Activated naive CD4-positive, alpha-beta T cell (primary cell): ENCODE data around the gene CD8B2.
"Not testable (repeated sequence)": the region's sequence is repeated elsewhere in the genome, so short reads cannot be mapped to it uniquely, and the experiment has no call there.

Source experiments
- DNase-seq, 4 experiments: peaks; one replicate each; lab custom pipeline; 2025; lab: John Stamatoyannopoulos, UW

CD8B2 gene

DNA sequence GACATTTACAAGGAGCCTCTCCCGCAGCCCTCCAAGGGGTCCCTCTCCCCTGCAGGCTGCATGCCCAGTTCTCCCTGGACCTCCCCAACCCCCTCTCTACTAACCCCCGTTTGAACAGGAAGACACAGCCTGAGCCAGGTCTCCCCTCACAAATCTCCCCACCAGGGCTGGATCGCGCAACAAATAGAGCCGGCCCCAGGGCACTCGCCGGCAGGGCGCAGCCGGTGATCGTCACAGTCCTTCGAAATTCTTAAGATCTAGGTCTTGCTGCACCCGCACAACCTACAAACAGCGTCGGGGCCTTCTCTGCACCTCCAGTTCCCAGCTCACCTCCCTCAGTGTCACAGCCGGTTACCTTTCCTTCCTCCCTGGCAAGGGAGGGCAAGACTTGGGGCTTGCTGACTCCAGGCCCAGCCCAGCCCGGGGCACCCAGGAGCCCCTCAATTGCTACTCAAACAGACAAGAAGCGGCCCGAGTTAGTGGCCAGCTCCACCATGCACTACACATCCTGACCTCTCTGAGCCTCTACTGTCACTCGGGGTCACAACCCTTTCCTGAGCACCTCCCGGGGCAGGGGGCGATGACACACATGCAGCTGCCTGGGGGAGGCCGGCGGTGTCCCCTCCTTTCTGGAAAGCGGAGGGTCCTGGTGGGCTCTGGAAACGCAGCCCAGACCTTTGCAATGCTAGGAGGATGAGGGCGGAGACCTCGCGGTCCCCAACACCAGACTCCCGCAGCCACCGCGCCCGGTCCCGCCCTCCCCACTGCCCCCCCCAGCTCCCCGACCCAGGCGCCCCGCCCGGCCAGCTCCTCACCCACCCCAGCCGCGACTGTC lies at the start of gene CD8B2:
TSS of gene CD8B2 (plus strand) at position 814 of the 835 bp plus-strand sequence. CDS start 63 bp downstream, outside the sequence.
- DNase-seq: not testable (repeated sequence)

DNA sequence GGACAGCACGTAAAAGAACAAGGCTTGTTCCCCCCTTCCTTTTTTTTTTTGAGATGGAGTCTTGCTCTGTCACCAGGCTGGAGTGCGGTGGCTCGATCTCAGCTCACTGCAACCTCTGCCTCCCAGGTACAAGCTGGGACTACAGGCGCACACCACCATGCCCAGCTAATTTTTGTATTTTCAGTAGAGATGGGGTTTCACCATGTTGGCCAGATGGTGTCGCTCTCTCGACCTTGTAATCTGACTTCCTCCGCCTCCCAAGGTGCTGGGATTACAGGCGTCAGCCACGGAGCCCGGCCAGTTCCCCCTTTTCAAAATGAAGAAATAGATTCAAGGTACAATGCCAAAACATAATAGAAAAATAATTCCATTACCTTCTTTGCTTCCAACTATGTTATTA lies 25.3 kb upstream of the CD8B2 start:
- not testable (repeated sequence) for DNase-seq

DNA sequence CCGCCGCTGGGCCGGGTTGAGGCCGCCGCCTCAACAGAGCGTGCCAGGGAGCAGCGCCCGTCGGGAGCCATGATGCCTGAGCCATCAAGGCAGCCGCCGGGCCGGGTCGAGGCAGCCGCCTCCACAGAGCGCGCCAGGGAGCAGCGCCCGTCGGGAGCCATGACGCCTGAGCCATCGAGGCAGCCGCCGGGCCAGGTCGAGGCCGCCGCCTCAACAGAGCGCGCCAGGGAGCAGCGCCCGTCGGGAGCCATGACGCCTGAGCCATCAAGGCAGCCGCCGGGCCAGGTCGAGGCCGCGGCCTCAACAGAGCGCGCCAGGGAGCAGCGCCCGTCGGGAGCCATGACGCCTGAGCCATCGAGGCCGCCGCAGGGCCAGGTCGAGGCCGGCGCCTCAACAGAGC lies 19.6 kb upstream of the CD8B2 start:
- not testable (repeated sequence) for DNase-seq

DNA sequence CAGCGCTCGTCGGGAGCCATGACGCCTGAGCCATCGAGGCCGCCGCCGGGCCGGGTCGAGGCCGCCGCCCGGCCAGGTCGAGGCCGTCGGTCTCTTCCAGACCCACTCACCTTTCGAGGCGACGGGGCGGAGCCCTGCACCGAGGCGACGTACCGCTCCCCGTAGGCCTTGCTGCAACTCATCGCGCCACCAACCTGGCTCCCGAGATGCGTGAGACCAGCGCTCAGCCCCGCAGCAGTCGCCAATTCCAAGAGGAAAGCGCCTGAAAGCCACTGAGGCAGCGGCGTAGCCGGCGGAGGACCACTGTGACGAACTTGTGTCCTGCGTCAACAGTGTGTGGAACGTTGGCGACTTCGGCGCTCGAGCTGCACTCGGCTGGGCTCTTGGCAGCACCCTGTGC lies 19.1 kb upstream of the CD8B2 start, which contains the start of gene RGPD3:
TSS of gene RGPD3 (minus strand) at position 307 of the 400 bp plus-strand sequence. CDS start at position 182, 125 bp downstream.
- not testable (repeated sequence) for DNase-seq

DNA sequence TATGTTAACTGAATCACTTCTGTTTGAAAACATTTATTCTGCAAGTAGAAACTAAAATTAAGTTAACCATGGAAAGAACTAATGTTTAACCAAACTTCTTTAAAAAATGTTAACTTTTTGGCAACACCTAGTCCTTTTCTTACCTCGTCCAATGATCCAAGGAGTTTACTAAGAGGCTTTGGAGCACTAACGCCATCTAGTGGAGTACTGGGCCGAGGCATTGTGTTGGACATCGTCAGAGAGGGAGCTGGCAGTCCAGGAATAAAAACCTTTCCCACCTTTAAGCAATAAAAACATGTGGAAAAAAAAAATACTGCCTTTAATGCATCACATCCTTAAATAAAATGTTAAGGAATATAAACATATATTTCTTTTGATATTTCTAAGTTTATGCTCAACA lies 16.5 kb upstream of the CD8B2 start:
- DNase-seq: not testable (repeated sequence)

DNA sequence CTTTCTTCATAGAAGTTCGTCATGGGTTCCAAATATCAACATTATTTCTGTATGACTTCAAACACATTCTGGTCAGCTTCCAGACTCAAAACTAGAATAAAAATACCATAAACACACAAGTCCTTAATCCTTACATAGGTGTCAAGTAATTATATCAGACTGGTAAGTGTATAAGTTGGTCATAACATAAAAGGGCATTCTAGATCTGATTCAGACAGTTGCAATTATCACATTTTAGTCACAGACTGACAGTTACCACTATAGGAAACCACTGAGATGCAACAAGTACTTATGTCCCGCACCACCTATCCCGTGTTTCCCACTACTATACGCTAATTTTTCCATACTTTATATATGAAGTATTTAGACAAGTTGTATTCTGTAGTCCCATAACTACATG lies 9.5 kb upstream of the CD8B2 start:
- DNase-seq: not testable (repeated sequence)

DNA sequence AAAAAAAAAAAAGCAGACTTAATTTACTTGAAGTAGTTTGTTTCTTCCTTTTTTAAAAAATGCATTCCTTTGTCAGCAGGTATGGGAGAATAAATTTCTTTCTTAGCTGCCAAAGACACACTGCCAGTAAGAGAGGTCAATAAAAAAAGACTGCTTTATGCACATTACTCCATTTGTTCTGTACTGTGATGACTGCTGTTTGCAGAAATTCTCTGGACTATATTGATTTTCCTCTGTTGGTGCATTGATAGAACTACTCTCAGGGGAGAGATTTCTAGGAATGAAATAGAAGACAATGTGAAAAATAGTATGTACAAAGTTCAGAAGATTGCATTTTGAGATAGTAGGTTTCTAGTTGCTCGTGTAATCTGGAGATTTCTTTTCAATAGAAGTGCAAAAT lies 7.6 kb upstream of the CD8B2 start:
- DNase-seq: not testable (repeated sequence)

DNA sequence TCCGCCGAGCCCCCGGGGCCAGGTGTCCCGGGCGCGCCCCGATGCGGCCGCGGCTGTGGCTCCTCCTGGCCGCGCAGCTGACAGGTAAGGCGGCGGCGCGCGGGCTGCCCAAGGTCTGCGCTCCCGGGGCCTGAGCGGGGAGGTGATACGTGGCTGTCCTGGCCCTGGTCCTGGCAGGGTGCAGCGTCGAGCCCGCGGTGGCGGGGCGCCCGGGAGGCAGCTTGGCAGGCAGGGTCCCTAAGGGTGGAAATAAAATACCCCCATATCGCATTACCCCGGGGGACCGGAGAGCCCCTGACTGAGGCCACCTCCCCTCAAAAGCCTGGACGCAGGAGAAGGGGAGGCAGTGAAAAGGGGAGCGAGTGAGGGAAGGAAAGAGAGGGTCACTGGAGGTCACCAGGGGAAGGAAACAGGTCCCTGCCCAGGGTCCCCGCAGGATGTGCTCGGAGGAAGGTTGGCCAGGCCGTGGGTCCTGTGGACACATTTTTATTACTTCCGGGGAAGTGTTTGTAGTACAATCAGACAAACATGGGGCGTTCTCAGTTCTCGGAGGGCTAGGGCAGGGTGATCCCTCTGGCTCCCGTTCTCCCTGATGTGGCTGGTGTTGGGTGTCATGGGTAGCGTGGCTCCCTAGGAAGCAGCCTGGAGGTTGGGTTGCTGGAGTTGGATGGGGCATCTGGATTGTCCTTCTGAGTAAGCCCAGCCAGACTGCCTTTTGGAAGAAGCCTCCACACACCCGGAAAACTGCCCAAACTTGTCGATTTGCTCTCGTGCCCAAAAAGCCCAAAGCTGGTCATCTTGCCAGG lies 425 bp downstream of the CD8B2 start:
- not testable (repeated sequence) for DNase-seq

DNA sequence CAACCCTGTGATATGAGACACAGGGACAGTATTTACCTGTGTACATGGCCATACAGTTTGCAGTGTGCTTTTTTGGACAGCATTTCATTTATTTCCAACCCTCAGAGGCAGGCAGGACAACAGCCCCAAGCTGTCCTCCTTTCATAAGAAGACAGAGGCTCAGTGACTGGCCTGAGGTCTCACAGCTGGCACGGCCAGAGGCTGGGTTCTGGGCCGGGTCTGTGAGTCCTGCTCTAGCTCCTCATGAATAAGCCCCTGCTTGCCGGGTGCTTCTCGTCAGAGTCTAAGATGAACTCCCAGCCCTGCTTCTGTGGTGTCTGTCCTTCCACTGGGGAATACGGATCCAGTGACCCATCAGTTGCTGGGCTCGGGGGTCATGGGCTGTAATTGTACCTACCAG lies 2.5 kb downstream of the CD8B2 start:
- not testable (repeated sequence) for DNase-seq

DNA sequence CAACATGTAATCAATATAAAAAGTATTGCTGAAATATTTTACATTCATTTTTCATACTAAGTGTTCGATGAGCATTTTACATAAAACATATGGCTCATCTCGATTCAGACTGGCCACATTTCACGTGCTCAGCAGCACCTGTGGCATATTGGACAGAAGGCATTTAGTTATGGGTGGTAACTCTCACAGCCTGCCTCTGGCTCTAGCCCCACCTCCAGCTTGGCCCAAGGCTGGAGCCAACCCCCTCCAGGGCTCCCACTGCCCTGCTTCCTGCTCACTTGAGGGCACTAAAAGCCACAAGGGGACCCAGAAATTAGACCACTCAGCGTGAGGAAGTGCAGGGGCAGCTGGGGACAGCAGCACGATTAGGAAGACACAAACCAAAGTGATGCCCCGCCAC lies 5.2 kb downstream of the CD8B2 start:
- DNase-seq: not testable (repeated sequence)

DNA sequence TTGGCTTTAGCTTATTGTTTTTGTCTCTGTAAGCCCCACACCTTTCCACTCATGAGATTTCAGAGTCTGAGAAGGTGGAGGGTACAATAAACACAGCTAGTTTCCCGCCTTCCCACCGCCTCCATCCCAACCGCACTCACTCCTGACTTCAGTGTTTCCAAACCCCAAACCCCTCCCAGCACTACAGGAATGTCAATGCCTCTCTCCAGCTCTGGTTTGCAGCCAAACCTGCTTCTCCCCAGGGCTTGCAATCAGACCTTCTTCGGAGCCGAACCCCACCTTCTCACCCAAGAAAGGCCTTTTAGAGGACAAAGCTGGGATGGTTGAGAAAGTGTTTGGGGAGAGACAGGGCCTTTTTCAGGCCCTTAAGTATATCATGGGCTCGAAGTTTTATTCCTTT lies 5.7 kb downstream of the CD8B2 start:
- DNase-seq: not testable (repeated sequence)

DNA sequence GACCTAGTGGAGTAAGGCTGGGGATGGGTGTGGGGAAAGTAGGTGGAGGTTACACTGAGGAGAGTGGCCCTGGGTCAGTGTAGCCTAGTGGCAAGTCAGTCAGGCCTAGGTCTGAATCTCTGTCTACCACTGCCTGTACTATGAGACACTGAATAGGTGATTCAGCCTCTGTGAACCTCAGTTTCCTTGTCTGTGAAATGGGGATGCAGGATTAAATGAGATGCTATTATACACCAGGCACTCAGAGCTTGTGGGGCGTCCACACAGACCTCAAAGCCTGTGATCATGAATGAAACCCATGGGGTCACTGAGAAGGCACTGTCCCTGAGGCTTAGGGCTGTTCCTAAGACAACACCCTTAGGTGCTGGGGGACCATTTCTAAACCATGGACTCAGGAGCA lies 11.4 kb downstream of the CD8B2 start:
- not testable (repeated sequence) for DNase-seq

DNA sequence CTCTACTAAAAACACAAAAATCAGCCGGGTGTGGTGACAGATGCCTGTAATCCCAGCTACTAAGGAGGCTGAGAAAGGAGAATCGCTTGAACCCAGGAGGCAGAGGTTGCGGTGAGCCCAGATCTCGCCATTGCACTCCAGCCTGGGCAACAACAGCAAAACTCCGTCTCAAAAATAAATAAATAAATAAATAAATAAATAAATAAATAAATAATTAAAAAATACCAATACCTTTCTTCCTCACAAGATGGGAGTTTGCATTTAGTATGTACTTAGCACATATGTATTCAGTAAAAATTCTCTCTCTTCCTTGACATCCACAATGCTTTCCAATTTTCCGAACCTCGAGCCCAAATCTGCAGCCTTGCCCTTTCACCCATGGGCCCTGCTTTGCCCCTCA lies 13.2 kb downstream of the CD8B2 start:
- DNase-seq: not testable (repeated sequence)

DNA sequence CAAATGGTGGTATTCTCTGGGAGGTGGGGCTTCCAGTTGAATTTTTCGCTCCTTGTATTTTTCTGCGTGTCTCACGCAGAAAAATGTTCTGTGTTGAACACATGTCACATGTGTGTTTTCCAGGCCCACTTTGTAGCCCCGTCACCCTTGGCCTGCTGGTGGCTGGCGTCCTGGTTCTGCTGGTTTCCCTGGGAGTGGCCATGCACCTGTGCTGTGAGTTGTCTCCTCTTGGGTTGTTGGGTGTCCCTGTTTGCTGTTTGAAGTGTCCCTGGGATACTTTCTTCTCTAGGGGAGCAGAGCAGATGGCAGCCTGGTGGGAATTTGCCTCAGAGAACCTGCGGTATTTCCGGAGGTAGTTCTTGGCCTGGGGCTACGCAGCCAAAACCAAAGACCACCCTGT lies 15.2 kb downstream of the CD8B2 start:
- not testable (repeated sequence) for DNase-seq

DNA sequence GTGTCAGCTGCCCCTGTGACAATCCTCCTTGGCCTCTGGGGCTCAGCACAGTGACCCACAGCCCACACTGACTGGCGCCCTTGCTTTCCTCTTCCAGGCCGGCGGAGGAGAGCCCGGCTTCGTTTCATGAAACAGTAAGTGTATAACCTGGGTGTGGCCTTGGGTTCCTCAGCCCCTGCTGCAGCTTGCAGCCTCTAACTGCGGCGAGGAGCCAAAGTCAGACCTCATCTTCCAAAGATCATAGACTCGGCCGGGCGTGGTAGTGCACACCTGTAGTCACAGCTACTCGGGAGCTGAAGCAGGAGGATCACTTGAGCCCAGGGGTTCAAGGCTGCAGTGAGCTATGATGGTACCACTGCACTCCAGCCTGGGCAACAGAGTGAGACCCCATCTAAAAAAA lies 17.0 kb downstream of the CD8B2 start:
- not testable (repeated sequence) for DNase-seq

DNA sequence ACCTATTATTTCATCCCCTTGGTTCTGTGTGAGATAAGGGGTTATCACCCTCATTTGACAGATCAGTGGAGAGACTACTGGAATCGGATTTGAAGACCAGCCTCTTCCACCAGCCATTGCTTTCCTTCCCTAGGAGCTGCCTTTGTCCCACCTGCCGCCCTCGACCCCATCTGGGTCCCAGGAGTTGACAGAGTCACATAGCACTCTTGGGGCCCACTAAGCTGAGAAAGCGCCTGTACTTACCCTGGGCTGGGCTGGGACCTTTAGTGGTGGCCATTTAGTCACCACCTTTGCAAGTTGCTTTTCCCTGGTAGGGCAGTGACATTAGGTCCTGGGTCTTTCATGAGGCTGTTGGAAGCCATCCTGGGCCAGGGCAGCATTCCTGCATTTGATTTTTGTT lies 17.6 kb downstream of the CD8B2 start:
- DNase-seq: not testable (repeated sequence)

DNA sequence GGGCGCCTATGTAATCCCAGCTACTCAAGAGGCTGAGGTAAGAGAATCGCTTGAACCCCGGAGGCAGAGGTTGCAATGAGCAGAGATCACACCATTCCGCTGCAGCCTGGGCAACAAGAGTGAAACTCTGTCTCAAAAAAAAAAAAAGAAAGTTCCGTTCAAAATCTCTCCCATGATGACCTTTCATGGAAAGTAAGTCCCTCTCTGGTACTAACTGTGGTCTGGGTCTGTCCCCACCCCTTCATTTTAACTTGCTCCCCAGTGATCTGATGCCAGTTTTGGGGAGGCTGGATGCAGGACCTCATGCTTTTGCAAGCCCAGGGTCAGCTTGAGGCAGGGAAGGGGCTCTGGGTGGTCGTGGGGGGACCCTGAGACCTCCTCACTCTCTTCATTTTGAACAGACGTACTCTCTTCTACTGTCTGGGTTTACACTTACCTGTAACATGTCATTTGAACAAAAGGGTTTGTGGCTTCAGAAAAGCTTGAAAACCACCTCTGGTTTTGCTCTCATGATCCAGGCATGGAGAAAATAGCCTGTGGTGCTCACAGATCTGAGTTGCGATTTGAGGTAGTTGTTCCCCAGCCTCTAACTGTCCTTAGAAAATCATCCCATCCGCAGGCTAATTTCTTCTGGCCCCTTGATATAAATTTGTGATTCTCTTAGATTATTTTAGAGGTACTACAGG lies 19.0 kb downstream of the CD8B2 start:
- DNase-seq: not testable (repeated sequence)

DNA sequence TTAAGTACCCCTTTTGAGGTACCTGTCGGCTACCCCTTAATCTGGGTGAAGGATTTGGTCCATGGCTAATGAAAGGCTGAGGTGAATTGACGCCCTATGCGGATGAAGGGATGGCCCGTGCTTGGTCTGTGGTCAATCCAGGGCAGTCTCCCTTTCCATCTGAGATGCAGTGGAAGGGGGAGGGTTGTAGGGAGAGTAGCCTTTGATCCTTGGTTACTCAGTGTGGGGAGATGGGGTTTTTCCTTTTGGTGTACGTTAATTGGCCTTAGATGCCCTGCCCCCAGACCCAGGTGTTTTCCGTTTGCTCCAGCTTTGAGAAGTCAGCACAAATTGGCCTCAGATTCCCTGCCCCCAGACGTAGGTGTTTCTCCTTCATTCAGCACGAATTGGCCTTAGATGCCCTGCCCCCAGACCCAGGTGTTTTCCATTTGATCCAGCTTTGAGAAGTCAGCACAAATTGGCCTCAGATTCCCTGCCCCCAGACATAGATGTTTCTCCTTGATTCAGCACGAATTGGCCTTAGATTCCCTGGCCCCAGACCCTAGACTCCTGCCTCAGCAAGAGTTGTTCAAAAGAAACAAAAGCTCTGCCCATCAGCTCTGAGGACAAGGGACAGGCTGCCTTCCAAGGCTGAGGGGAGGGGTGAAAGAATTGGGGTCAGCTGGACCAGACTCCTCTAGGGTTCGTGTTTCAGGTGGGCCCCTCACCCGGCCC lies 21.7 kb downstream of the CD8B2 start:
- not testable (repeated sequence) for DNase-seq

DNA sequence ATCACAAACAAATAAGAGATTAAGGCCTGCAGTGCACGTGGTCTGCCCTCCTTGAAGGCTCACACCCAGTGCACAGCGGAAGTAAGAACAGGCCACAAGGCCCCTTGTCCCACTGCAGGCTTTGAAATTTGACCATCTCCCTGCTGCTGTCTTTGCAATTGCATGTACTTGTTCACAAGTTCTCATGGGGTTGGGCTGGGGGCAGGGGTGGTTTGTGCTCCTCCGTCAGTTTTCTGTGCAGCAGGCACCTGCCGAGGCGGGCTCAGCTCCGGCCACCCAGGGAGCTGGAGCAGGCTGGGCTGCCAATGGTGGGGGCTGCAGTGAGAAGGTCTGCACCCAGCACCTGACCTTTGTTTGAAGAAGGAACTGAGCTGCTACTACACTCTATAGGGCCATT lies 22.2 kb downstream of the CD8B2 start:
- DNase-seq: not testable (repeated sequence)

DNA sequence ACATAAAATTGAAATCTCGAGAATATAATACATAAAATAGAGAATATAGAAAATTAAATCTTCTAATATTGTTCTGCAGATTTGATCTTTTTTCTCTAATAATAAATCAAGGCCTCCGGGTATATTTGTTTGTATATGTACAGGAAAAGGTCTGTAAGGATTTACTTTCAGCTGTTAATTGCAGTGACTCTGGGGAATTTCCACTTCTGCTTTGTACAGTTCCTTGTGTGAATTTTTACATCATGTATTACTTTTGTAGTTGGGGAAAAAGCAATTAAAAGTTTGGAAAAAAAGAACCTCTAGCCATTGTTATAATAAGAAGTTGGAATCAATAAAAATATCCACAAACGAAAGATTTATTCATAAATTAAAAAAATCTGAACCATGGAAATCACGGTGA lies 23.6 kb downstream of the CD8B2 start:
- not testable (repeated sequence) for DNase-seq

DNA sequence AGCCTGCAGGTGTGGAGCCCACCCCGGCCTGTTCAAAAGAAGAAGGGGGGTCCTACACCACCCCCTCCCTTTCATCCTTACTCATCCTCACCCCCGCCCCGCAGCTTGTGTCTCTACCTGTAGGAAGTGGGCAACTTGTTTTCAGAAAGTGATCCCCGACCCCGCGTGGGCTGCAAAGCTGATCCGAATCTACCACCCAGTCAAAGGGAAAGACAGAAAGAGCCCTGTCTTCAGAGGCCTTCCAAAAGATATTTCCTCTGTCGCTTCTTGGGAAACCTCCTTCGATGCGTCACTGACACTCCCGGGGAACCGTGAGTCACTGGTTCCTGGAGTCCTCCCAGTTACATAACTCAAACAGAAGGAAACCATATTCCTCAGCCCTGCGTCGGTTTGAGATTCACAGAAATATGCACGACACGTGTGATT lies 24.3 kb downstream of the CD8B2 start:
- not testable (repeated sequence) for DNase-seq
